Panc1 (cell line): ENCODE data around the gene AFG1L. TPM values are rescaled to one million over a fixed set of nuclear protein-coding genes. Genes with fewer than 3 reads are reported as not detected.
"Not testable (repeated sequence)": the region's sequence is repeated elsewhere in the genome, so short reads cannot be mapped to it uniquely, and the experiment has no call there.

Experiments used
- ATAC-seq: fragments of 200-7000 bp; cut with Tn5 transposase; 2 replicates; pipeline ENCODE4 v1.9.1; 2020; ENCODE audit warnings: mild to moderate bottlenecking, moderate library complexity
- BruUV-seq: library from RNA; stranded (reverse); fragments of 400-500 nt; replicated peaks from 2 replicates; lab custom pipeline; 2021; lab: Mats Ljungman, UMichigan
- CTCF ChIA-PET: fragments of 300-600 bp; sonication (Branson Sonifier 250); formaldehyde crosslinking; loops from one replicate; lab custom pipeline; 2022; ENCODE audit warnings: antibody characterized with exemption; lab: Charles Lee
- POLR2A ChIA-PET: fragments of 300-600 bp; sonication (Branson Sonifier 250); formaldehyde crosslinking; loops from one replicate; lab custom pipeline; 2022; ENCODE audit warnings: antibody characterized with exemption; lab: Charles Lee
- DNase-seq: peaks from one replicate; pipeline ENCODE4 v3.0.0-alpha.2; 2010; ENCODE audit warnings: low read depth, low spot score
- H3K27ac ChIP-seq: 2 replicates; pipeline ENCODE4 v1.5.1; 2011; ENCODE audit warnings: mild to moderate bottlenecking, low read length, inconsistent platforms
- H3K27me3 ChIP-seq: fragments of 200-500 bp; sonication (Bioruptor generic); 2 replicates; pipeline ENCODE4 v1.6.0; 2014; ENCODE audit warnings: low read length, inconsistent platforms; ENCODE audit not compliant: control insufficient read depth, insufficient read depth
- H3K36me3 ChIP-seq: fragments of 200-500 bp; sonication (Bioruptor generic); 2 replicates; pipeline ENCODE4 v1.5.1; 2014; ENCODE audit warnings: inconsistent platforms, mild to moderate bottlenecking, low read length, moderate library complexity; ENCODE audit not compliant: control insufficient read depth, insufficient read depth
- H3K4me1 ChIP-seq: 2 replicates; pipeline ENCODE4 v1.5.1; 2011; ENCODE audit warnings: inconsistent platforms, mild to moderate bottlenecking, low read length, moderate library complexity; ENCODE audit not compliant: control insufficient read depth, insufficient read depth
- H3K4me3 ChIP-seq, 2 experiments: 2 replicates each; pipeline ENCODE4 v1.5.1; 2011 to 2012; ENCODE audit warnings: low read depth in 2 of 2, low read length in 2 of 2, mild to moderate bottlenecking in 2 of 2, inconsistent platforms in 1 of 2, moderate library complexity in 1 of 2
- H3K9me3 ChIP-seq: fragments of 200-500 bp; sonication (Bioruptor generic); 2 replicates; pipeline ENCODE4 v1.5.1; 2014; ENCODE audit warnings: low read depth, mild to moderate bottlenecking, inconsistent platforms, low read length, moderate library complexity; ENCODE audit not compliant: control insufficient read depth, insufficient read depth
- POLR2AphosphoS5 ChIP-seq: IDR thresholded peaks from 2 replicates; pipeline ENCODE4 v1.6.1; 2012; ENCODE audit warnings: mild to moderate bottlenecking, low read depth, low read length, moderate library complexity
- SIN3A ChIP-seq: IDR thresholded peaks from 2 replicates; pipeline ENCODE4 v1.6.1; 2012; ENCODE audit warnings: low read depth, mild to moderate bottlenecking, low read length, moderate library complexity, borderline replicate concordance; ENCODE audit not compliant: insufficient read depth
- TCF7L2 ChIP-seq: IDR thresholded peaks from 2 replicates; pipeline ENCODE4 v1.6.1; 2011; ENCODE audit warnings: mild to moderate bottlenecking, low read depth, low read length, inconsistent platforms
- in situ Hi-C: cut with HindIII; loops from 2 replicates; pipeline ENCODE4 v1.10.0; 2016; ENCODE audit warnings: low sequenced_read_pairs, low pct_unique_long_range_greater_than_20kb
- intact Hi-C: fragments of 100-400 bp; cut with micrococcal nuclease; formaldehyde crosslinking; loops from one replicate; pipeline ENCODE4 v1.10.0; 2022; ENCODE audit not compliant: unreplicated experiment
- total RNA-seq: library from RNA; stranded (reverse); gene quantifications from one replicate; pipeline ENCODE4 v1.2.1, GENCODE V29; 2021; ENCODE audit not compliant: unreplicated experiment
- TF ChIP-seq, protein P1 (sequence below), 2 experiments: IDR thresholded peaks; 2 replicates each; pipeline ENCODE4 v1.6.1; 2011 to 2012; ENCODE audit warnings: low read depth in 2 of 2, control low read depth in 1 of 2, low read length in 1 of 2, mild to moderate bottlenecking in 1 of 2, moderate library complexity in 1 of 2; ENCODE audit not compliant: insufficient read depth in 1 of 2
- TF ChIP-seq, protein P2 (sequence below): fragments of 450-650 bp; IDR thresholded peaks from 2 replicates; pipeline ENCODE4 v1.5.1; 2017; ENCODE audit warnings: mild to moderate bottlenecking

The AFG1L gene
- total RNA-seq, 1 experiment from 2014 or later = 12.4 TPM

DNA sequence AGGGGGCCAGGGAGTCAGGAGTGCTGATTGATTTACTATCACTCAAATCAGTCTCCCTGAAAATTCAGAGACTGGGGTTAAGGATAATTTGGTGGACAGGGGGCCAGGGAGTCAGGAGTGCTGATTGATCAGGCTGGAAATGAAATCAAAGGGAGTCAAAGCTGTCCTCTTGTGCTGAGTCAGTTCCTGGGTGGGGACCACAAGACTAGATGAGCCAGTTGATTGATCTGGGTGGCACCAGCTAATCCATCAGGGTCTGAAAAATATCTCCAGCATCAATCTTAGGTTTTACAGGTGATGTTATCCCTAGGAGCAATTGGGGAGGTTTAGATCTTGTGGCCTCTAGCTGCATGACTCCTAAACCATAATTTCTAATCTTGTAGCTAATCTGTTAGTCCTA lies 6.1 kb upstream of the AFG1L start:
- DNase-seq (no peak), ATAC-seq (no peak)
- ChIA-PET CTCF (no interaction called here), POLR2A (interaction anchor here (0.6 kb wide), 1 partner anchor 176 kb away, joined by 5 read pairs; no protein-coding TSS in a partner anchor)
- H3K36me3 ChIP-seq = no peaks in the 10 kb centered on the region
- no peaks in the 10 kb centered on the region for H3K9me3 ChIP-seq
- no peaks in the 10 kb centered on the region for H3K27me3 ChIP-seq
- in situ Hi-C loops = no loop called here
- no peaks in the 10 kb centered on the region for H3K4me1 ChIP-seq
- H3K4me3 ChIP-seq = no peak overlapping the region
- intact Hi-C loops = no loop called here
- TF ChIP-seq TCF7L2 (no peak), POLR2AphosphoS5 (no peak), SIN3A (no peak)
- TF ChIP-seq, protein P1, sequence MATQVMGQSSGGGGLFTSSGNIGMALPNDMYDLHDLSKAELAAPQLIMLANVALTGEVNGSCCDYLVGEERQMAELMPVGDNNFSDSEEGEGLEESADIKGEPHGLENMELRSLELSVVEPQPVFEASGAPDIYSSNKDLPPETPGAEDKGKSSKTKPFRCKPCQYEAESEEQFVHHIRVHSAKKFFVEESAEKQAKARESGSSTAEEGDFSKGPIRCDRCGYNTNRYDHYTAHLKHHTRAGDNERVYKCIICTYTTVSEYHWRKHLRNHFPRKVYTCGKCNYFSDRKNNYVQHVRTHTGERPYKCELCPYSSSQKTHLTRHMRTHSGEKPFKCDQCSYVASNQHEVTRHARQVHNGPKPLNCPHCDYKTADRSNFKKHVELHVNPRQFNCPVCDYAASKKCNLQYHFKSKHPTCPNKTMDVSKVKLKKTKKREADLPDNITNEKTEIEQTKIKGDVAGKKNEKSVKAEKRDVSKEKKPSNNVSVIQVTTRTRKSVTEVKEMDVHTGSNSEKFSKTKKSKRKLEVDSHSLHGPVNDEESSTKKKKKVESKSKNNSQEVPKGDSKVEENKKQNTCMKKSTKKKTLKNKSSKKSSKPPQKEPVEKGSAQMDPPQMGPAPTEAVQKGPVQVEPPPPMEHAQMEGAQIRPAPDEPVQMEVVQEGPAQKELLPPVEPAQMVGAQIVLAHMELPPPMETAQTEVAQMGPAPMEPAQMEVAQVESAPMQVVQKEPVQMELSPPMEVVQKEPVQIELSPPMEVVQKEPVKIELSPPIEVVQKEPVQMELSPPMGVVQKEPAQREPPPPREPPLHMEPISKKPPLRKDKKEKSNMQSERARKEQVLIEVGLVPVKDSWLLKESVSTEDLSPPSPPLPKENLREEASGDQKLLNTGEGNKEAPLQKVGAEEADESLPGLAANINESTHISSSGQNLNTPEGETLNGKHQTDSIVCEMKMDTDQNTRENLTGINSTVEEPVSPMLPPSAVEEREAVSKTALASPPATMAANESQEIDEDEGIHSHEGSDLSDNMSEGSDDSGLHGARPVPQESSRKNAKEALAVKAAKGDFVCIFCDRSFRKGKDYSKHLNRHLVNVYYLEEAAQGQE (IDR thresholded peaks at IDR 0.05; ENCODE audit: insufficient read depth in 1 of 2, low read depth in 2 of 2, low read length in 1 of 2) = no peak
- TF ChIP-seq, protein P2, sequence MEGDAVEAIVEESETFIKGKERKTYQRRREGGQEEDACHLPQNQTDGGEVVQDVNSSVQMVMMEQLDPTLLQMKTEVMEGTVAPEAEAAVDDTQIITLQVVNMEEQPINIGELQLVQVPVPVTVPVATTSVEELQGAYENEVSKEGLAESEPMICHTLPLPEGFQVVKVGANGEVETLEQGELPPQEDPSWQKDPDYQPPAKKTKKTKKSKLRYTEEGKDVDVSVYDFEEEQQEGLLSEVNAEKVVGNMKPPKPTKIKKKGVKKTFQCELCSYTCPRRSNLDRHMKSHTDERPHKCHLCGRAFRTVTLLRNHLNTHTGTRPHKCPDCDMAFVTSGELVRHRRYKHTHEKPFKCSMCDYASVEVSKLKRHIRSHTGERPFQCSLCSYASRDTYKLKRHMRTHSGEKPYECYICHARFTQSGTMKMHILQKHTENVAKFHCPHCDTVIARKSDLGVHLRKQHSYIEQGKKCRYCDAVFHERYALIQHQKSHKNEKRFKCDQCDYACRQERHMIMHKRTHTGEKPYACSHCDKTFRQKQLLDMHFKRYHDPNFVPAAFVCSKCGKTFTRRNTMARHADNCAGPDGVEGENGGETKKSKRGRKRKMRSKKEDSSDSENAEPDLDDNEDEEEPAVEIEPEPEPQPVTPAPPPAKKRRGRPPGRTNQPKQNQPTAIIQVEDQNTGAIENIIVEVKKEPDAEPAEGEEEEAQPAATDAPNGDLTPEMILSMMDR = no peak
- no peak overlapping the region for H3K27ac ChIP-seq
- no TSS peak for BruUV-seq

DNA sequence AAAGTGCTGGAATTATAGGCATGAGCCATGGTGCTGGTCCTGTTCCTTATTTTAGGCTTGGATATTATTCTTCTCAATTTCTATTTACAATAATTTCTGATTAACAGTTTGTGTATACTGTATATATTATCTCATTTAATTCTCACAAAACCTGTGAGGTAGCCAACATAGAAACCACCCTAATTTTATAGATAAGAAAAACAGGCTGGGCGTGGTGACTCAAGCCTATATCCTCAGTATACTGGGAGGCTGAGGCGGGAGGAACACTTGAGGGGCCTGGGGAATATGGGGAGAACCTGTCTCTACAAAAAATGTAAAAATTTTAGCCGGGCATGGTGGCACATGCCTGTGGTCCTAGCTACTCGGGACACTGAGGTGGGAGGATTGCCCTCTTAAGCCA lies 3.8 kb upstream of the AFG1L start:
- in situ Hi-C loops (no loop called here), intact Hi-C loops (no loop called here)
- Histone ChIP-seq H3K9me3 (no peaks in the 10 kb centered on the region), H3K27me3 (no peaks in the 10 kb centered on the region), H3K27ac (no peak overlapping the region), H3K4me1 (peaks cover 10% of the 10 kb centered on the region), H3K4me3 (no peak overlapping the region), H3K36me3 (no peaks in the 10 kb centered on the region)
- DNase-seq (no peak), ATAC-seq (no peak)
- BruUV-seq = no TSS peak
- ChIA-PET POLR2A (no interaction called here), CTCF (interaction anchor here (0.6 kb wide), 1 partner anchor 1093 kb away, joined by 3 read pairs; no protein-coding TSS in a partner anchor)
- TF ChIP-seq, protein P1 (IDR thresholded peaks at IDR 0.05; ENCODE audit: insufficient read depth in 1 of 2, low read depth in 2 of 2, low read length in 1 of 2) = no peak
- no peak for TF ChIP-seq TCF7L2

DNA sequence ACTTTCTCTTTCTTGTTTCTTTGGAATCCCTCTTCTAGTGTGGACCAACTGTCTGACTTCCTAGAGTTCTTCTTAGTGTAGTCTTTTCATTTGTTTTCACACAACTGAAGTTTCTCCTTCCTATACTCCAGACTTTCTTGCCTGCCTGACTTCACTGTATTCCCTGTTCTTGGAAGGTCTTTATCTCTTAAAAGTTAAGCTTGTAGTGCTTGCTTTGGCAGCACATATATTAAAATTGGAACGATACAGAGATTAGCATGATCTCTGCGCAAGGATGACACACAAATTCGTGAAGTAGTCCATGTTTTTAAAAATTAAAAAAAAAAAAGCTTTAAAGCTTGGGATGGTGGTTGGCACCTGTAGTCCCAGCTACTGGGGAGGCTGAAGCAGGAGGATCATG lies 2.3 kb upstream of the AFG1L start:
- H3K27me3 ChIP-seq, intact Hi-C loops, ATAC-seq, H3K27ac ChIP-seq, POLR2A ChIA-PET, H3K36me3 ChIP-seq, BruUV-seq, CTCF ChIA-PET, in situ Hi-C loops, H3K9me3 ChIP-seq, H3K4me3 ChIP-seq, DNase-seq: not testable (repeated sequence)
- peaks cover 14% of the 10 kb centered on the region for H3K4me1 ChIP-seq
